Suprapubic skin (tissue), 4 donors: ENCODE measurements around the gene PAF1.

Experiments
- EP300 ChIP-seq: sonication (generic); formaldehyde crosslinking; IDR thresholded peaks from one replicate; pipeline ENCODE4 v1.6.1; 2017; ENCODE audit warnings: antibody characterized with exemption
- POLR2A ChIP-seq, 2 donors: fragments of 450-650 bp; IDR thresholded peaks; one replicate each; pipeline ENCODE4 v1.6.1; 2017; ENCODE audit warnings: antibody characterized with exemption in 2 of 2, mild to moderate bottlenecking in 2 of 2, moderate library complexity in 2 of 2
- POLR2AphosphoS5 ChIP-seq, 3 donors: sonication (generic); formaldehyde crosslinking; IDR thresholded peaks; one replicate each; pipeline ENCODE4 v1.6.1; 2017; ENCODE audit warnings: antibody characterized with exemption in 3 of 3
- TF ChIP-seq, protein P1 (sequence below), 2 donors: fragments of 200-600 bp in 1 of 2; fragments of 450-650 bp in 1 of 2; sonication (generic) in 1 of 2; IDR thresholded peaks; one replicate each; pipeline ENCODE4 v1.5.1; 2016 to 2019; ENCODE audit warnings: antibody characterized with exemption in 2 of 2, mild to moderate bottlenecking in 1 of 2, moderate library complexity in 1 of 2

- no peak for TF ChIP-seq EP300
- TF ChIP-seq, protein P1, sequence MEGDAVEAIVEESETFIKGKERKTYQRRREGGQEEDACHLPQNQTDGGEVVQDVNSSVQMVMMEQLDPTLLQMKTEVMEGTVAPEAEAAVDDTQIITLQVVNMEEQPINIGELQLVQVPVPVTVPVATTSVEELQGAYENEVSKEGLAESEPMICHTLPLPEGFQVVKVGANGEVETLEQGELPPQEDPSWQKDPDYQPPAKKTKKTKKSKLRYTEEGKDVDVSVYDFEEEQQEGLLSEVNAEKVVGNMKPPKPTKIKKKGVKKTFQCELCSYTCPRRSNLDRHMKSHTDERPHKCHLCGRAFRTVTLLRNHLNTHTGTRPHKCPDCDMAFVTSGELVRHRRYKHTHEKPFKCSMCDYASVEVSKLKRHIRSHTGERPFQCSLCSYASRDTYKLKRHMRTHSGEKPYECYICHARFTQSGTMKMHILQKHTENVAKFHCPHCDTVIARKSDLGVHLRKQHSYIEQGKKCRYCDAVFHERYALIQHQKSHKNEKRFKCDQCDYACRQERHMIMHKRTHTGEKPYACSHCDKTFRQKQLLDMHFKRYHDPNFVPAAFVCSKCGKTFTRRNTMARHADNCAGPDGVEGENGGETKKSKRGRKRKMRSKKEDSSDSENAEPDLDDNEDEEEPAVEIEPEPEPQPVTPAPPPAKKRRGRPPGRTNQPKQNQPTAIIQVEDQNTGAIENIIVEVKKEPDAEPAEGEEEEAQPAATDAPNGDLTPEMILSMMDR (IDR thresholded peaks at IDR 0.05) = no peak
- TF ChIP-seq POLR2A (IDR thresholded peaks at IDR 0.05) = no peak
- no peak for TF ChIP-seq POLR2AphosphoS5 (IDR thresholded peaks at IDR 0.05)
Measured at GRCh38 chr19:39420769-39421168, 29.9 kb upstream of the PAF1 start.
